Measurements from ENCODE around the gene ABCB10.

The ABCB10 gene

GRCh38 chr1:229558460-229559335 lies at the start of gene ABCB10:
TSS of gene ABCB10 (minus strand) at chr1:229558707. CDS start at chr1:229558652, 55 bp downstream.
- H3K4me3 Mint-ChIP-seq: peak within 1 kb of the TSS; percentile 93 to 95 (median 95)
- TF ChIP-seq CTCF (IDR thresholded peaks at IDR 0.05; ENCODE audit: unreplicated experiment in 3 of 3): peak; percentile 78 to 94 (median 80)
- H3K27me3 Mint-ChIP-seq (ENCODE audit: low read depth): peaks cover 6% of the 10 kb centered on the region
- H3K27ac Mint-ChIP-seq: peak within 1 kb of the TSS; percentile 80 to 95 (median 88)
- H3K9me3 Mint-ChIP-seq: no peaks in the 10 kb centered on the region
- no peaks in the 10 kb centered on the region for H3K36me3 Mint-ChIP-seq (ENCODE audit: low read depth)
- peaks cover 25% of the 10 kb centered on the region for H3K4me1 Mint-ChIP-seq

GRCh38 chr1:229607370-229607769 lies 48.9 kb upstream of the ABCB10 start:
- no peaks in the 10 kb centered on the region for H3K27me3 Mint-ChIP-seq (ENCODE audit: low read depth)
- TF ChIP-seq CTCF (IDR thresholded peaks at IDR 0.05; ENCODE audit: unreplicated experiment in 3 of 3): no peak
- no peaks in the 10 kb centered on the region for H3K4me1 Mint-ChIP-seq

GRCh38 chr1:229603371-229604005 lies 45.0 kb upstream of the ABCB10 start:
- Mint-ChIP-seq H3K27me3 (ENCODE audit: low read depth) (no peaks in the 10 kb centered on the region), H3K4me3 (no peak overlapping the region), H3K27ac (no peak overlapping the region), H3K36me3 (ENCODE audit: low read depth) (peaks cover 73% of the 10 kb centered on the region), H3K4me1 (no peaks in the 10 kb centered on the region), H3K9me3 (no peaks in the 10 kb centered on the region)
- no peak for TF ChIP-seq CTCF (IDR thresholded peaks at IDR 0.05; ENCODE audit: unreplicated experiment in 3 of 3)

More at GRCh38 chr1:229607370-229607769, 48.9 kb upstream of the ABCB10 start:
- Mint-ChIP-seq H3K36me3 (ENCODE audit: low read depth) (peaks cover 84% of the 10 kb centered on the region), H3K4me3 (no peak overlapping the region), H3K9me3 (no peaks in the 10 kb centered on the region), H3K27ac (no peak overlapping the region)

GRCh38 chr1:229600229-229600628 lies 41.7 kb upstream of the ABCB10 start:
- H3K4me3 Mint-ChIP-seq: no peak overlapping the region
- no peak for TF ChIP-seq CTCF (IDR thresholded peaks at IDR 0.05; ENCODE audit: unreplicated experiment in 3 of 3)
- no peaks in the 10 kb centered on the region for H3K9me3 Mint-ChIP-seq
- no peak overlapping the region for H3K27ac Mint-ChIP-seq
- no peaks in the 10 kb centered on the region for H3K27me3 Mint-ChIP-seq (ENCODE audit: low read depth)
- peaks cover 5% of the 10 kb centered on the region for H3K4me1 Mint-ChIP-seq
- H3K36me3 Mint-ChIP-seq (ENCODE audit: low read depth): peaks cover 57% of the 10 kb centered on the region

GRCh38 chr1:229599218-229599954 lies 40.9 kb upstream of the ABCB10 start:
- Mint-ChIP-seq H3K36me3 (ENCODE audit: low read depth) (peaks cover 56% of the 10 kb centered on the region), H3K27ac (no peak overlapping the region), H3K4me1 (peaks cover 5% of the 10 kb centered on the region), H3K4me3 (no peak overlapping the region), H3K9me3 (no peaks in the 10 kb centered on the region), H3K27me3 (ENCODE audit: low read depth) (no peaks in the 10 kb centered on the region)
- TF ChIP-seq CTCF (IDR thresholded peaks at IDR 0.05; ENCODE audit: unreplicated experiment in 3 of 3): no peak

Data from nephron (organoid).